Hair follicle dermal papilla cell (primary cell): ENCODE data around the gene MEN1. TPM values are rescaled to one million over a fixed set of nuclear protein-coding genes. Genes with fewer than 3 reads are reported as not detected.

Experiments
- total RNA-seq: library from RNA; depleted of rRNA; stranded (reverse); fragments of >200 nt; gene quantifications from 2 replicates; pipeline ENCODE4 v1.2.3, GENCODE V29; 2012

The MEN1 gene
- total RNA-seq = 16.8 and 19.0 TPM in 2 replicates

GRCh38 chr11:64810271-64810890 lies at the start of gene MEN1:
TSS of gene MEN1 (minus strand) at chr11:64810551. CDS start at chr11:64810109, 442 bp downstream.

GRCh38 chr11:64844330-64845128 lies 34.2 kb upstream of the MEN1 start, which contains the start of gene CDC42BPG:
TSS of gene CDC42BPG (minus strand) at chr11:64844653. CDS start at chr11:64844569, 84 bp downstream.

GRCh38 chr11:64803158-64803845 lies 7.0 kb downstream of the MEN1 start, which contains the start of gene MAP4K2:
TSS of gene MAP4K2 (minus strand) at chr11:64803214. CDS start at chr11:64803149, 65 bp downstream.

GRCh38 chr11:64778473-64779298 lies 31.7 kb downstream of the MEN1 start, which contains the start of gene SF1:
TSS of gene SF1 (minus strand) at chr11:64778542. CDS start at chr11:64778392, 150 bp downstream.

GRCh38 chr11:64759722-64760719 lies 50.3 kb downstream of the MEN1 start, which contains the start of gene PYGM:
TSS of gene PYGM (minus strand) at chr11:64759974. CDS start at chr11:64759898, 76 bp downstream.

Other genes with a start within 250 kb of the MEN1 start
- gene SLC22A12, start 219.3 kb downstream of the MEN1 start, total RNA-seq = not detected in 2 replicates
- gene NRXN2, start 87.4 kb downstream of the MEN1 start, total RNA-seq = 107 and 111 TPM in 2 replicates
- gene RASGRP2, start 66.4 kb downstream of the MEN1 start, total RNA-seq = 1.3 and 1.7 TPM in 2 replicates
- gene PYGM, start 50.6 kb downstream of the MEN1 start, total RNA-seq = 0.81 and 0.97 TPM in 2 replicates
- gene SF1, start 32.0 kb downstream of the MEN1 start, total RNA-seq = 123 and 156 TPM in 2 replicates
- gene MAP4K2, start 7.3 kb downstream of the MEN1 start, total RNA-seq = 19.6 and 20.9 TPM in 2 replicates
- gene CDC42BPG, start 34.1 kb upstream of the MEN1 start, total RNA-seq = 0.12 and 0.32 TPM in 2 replicates
- gene EHD1, start 68.1 kb upstream of the MEN1 start, total RNA-seq = 86.5 and 115 TPM in 2 replicates
- gene ATG2A, start 106.7 kb upstream of the MEN1 start, total RNA-seq = 17.5 and 19.2 TPM in 2 replicates
- gene PPP2R5B, start 114.1 kb upstream of the MEN1 start, total RNA-seq = 12.3 and 14.6 TPM in 2 replicates
- not detected in 2 replicates for gene GPHA2, start 125.3 kb upstream of the MEN1 start, total RNA-seq
- not detected in 2 replicates for gene MAJIN, start 161.6 kb upstream of the MEN1 start, total RNA-seq
- 1.2 and 2.3 TPM in 2 replicates for gene BATF2, start 186.4 kb upstream of the MEN1 start, total RNA-seq
- 71.7 and 85.9 TPM in 2 replicates for gene ARL2, start 203.6 kb upstream of the MEN1 start, total RNA-seq
- 16.6 and 19.4 TPM in 2 replicates for gene SNX15, start 216.9 kb upstream of the MEN1 start, total RNA-seq
- gene SAC3D1, start 230.7 kb upstream of the MEN1 start, total RNA-seq = 7.0 and 9.6 TPM in 2 replicates
- 34.1 and 35.2 TPM in 2 replicates for gene NAALADL1, start 248.0 kb upstream of the MEN1 start, total RNA-seq